ENCODE measurements around the gene DCP1B. TPM values are rescaled to one million over a fixed set of nuclear protein-coding genes. Genes with fewer than 3 reads are reported as not detected.

DCP1B gene
- 7.1 to 8.9 TPM (median 7.6 TPM) in 5 replicates for total RNA-seq (2022; extraction: Qiagen RNA extraction)

GRCh38 chr12:2004113-2004929, at the start of gene DCP1B:
TSS of gene DCP1B (minus strand) at chr12:2004457. CDS start at chr12:2004431, 26 bp downstream.

GRCh38 chr12:2052826-2053678, 48.8 kb upstream of the DCP1B start, which contains the start of gene CACNA1C:
TSS of gene CACNA1C (plus strand) at chr12:2052987. CDS start at chr12:2053563, 576 bp downstream.

GRCh38 chr12:1918081-1918883, 86.0 kb downstream of the DCP1B start, which contains the start of gene CACNA2D4:
TSS of gene CACNA2D4 (minus strand) at chr12:1918652. CDS start at chr12:1918473, 179 bp downstream.

Other genes with a start within 250 kb of the DCP1B start
- gene LRTM2, start 183.9 kb downstream of the DCP1B start, total RNA-seq (2022; extraction: Qiagen RNA extraction), result 0.07 to 0.15 TPM in 2 of 5 replicates, not detected in the others
- not detected in 5 replicates for gene CACNA2D4, start 85.8 kb downstream of the DCP1B start, total RNA-seq (2022; extraction: Qiagen RNA extraction)
- gene CACNA1C, start 48.5 kb upstream of the DCP1B start, total RNA-seq (2022; extraction: Qiagen RNA extraction), result 0.05 to 0.20 TPM (median 0.06 TPM) in 4 of 5 replicates, not detected in the other